Colonic mucosa (tissue), 4 donors: ENCODE data around the gene SLC38A8. TPM values are rescaled to one million over a fixed set of nuclear protein-coding genes. Genes with fewer than 3 reads are reported as not detected.

Source experiments
- DNase-seq: peaks from one replicate; pipeline ENCODE4 v3.0.0-alpha.2; 2020
- H3K27ac ChIP-seq: fragments of 200-600 bp; one replicate; pipeline ENCODE4 v1.8.0; 2021
- H3K27me3 ChIP-seq: fragments of 200-600 bp; one replicate; pipeline ENCODE4 v1.8.0; 2021
- H3K36me3 ChIP-seq: fragments of 200-600 bp; one replicate; pipeline ENCODE4 v1.8.0; 2021
- H3K4me1 ChIP-seq: fragments of 200-600 bp; one replicate; pipeline ENCODE4 v1.8.0; 2021; ENCODE audit warnings: mild to moderate bottlenecking
- H3K4me3 ChIP-seq: fragments of 200-600 bp; one replicate; pipeline ENCODE4 v1.8.0; 2021
- H3K9ac ChIP-seq, 2 donors: one replicate each; pipeline ENCODE4 v1.7.0; 2013; ENCODE audit warnings: control low read depth in 2 of 2, low read depth in 2 of 2, low read length in 2 of 2
- H3K9me3 ChIP-seq: fragments of 200-600 bp; one replicate; pipeline ENCODE4 v1.8.0; 2021
- intact Hi-C: fragments of 100-400 bp; cut with DNase I; formaldehyde crosslinking; loops from one replicate; pipeline ENCODE4 v1.14.1; 2022
- total RNA-seq, 2 donors: library from RNA; stranded (reverse); fragmentation: NEBNext Ultra II Directional in 1 of 2; extraction: Animal tissue kit (Norgen Biotek cat#: 25700) in 1 of 2; gene quantifications; one replicate each; pipeline ENCODE4 v1.2.1, GENCODE V29; 2021
- TF ChIP-seq, protein P1 (sequence below): fragments of 200-600 bp; IDR thresholded peaks from one replicate; pipeline ENCODE4 v1.8.0; 2022; ENCODE audit warnings: antibody characterized with exemption, mild to moderate bottlenecking
- donor health status: healthy.
- donor health status: DM: no; HTN: no; CAD: no.
- donor health status: DM: no; HTN: no; CAD: no.

The SLC38A8 gene
- total RNA-seq, 2 donors from 2014 or later = not detected

DNA sequence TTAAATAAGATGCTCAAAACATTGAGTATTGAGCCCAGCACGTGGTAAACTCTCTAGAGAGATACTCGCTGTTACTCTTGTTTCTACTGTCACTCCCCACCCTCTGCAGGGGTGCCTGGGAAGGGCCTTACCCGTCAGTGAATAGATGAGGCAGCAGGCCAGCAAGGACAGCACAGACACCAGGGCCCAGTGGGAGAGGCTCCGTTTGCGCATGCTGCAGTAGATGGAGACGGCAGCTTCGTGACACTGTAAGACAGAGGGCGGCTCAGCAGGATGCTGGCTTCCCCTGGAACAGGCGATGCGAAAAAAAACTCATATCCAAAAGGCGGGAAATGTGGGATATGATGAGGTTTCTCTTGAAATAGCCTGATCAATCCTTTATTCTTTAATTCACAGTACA is 20.0 kb downstream of the SLC38A8 start:
- H3K27ac ChIP-seq = no peak overlapping the region
- H3K27me3 ChIP-seq = no peaks in the 10 kb centered on the region
- no peak overlapping the region for H3K9ac ChIP-seq
- H3K4me1 ChIP-seq = no peaks in the 10 kb centered on the region
- no peak for DNase-seq
- TF ChIP-seq, protein P1, sequence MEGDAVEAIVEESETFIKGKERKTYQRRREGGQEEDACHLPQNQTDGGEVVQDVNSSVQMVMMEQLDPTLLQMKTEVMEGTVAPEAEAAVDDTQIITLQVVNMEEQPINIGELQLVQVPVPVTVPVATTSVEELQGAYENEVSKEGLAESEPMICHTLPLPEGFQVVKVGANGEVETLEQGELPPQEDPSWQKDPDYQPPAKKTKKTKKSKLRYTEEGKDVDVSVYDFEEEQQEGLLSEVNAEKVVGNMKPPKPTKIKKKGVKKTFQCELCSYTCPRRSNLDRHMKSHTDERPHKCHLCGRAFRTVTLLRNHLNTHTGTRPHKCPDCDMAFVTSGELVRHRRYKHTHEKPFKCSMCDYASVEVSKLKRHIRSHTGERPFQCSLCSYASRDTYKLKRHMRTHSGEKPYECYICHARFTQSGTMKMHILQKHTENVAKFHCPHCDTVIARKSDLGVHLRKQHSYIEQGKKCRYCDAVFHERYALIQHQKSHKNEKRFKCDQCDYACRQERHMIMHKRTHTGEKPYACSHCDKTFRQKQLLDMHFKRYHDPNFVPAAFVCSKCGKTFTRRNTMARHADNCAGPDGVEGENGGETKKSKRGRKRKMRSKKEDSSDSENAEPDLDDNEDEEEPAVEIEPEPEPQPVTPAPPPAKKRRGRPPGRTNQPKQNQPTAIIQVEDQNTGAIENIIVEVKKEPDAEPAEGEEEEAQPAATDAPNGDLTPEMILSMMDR = no peak
- intact Hi-C loops = no loop called here
- H3K36me3 ChIP-seq = no peaks in the 10 kb centered on the region
- H3K4me3 ChIP-seq = no peak overlapping the region
- H3K9me3 ChIP-seq = no peaks in the 10 kb centered on the region

DNA sequence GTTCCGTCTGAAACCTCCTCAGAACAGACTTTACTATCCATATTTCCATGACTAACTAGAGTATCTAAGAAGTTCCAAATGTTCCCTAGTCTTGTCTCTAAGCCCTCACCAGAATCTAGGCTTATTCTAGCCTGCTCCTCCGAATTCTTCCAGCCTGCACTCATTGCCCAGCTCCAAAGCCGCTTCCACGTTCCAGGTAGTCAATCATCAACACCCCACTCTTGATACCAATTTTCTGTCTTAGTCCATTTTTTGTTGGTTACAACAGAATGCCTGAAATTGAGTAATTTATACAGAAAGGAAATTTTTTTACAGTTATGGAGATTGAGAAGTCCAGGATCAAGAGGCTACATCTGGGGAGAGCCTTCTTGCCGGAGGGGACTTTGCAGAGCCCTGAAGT is 21.1 kb downstream of the SLC38A8 start:
- H3K4me1 ChIP-seq = no peaks in the 10 kb centered on the region
- no peaks in the 10 kb centered on the region for H3K9me3 ChIP-seq
- intact Hi-C loops = no loop called here
- H3K27me3 ChIP-seq = no peaks in the 10 kb centered on the region
- DNase-seq = no peak
- H3K36me3 ChIP-seq = no peaks in the 10 kb centered on the region
- H3K27ac ChIP-seq = no peak overlapping the region
- H3K9ac ChIP-seq = no peak overlapping the region
- TF ChIP-seq, protein P1 = no peak
- H3K4me3 ChIP-seq = no peak overlapping the region

DNA sequence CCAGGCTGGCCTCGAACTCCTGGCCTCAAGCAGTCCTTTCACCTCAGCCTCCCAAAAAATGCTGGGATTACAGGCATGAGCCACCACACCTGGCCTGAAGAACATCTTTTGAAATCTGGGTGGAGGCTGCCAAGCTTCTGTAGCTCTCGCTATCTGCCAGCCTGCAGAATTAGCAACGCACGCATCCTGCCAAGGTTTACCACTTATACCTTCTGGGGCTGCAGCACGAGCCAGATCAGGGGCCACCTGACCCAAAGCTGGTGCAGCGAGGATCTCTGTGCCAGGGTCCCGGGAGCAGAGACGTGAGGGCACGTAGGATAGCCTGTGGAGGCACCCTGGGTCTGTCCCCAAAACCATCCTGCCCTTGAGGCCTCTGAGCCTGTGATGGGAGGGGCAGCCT is 22.2 kb downstream of the SLC38A8 start:
- H3K4me3 ChIP-seq = no peak overlapping the region
- no peak for DNase-seq
- H3K4me1 ChIP-seq = no peaks in the 10 kb centered on the region
- H3K27me3 ChIP-seq = no peaks in the 10 kb centered on the region
- H3K9me3 ChIP-seq = no peaks in the 10 kb centered on the region
- no peak overlapping the region for H3K27ac ChIP-seq
- H3K9ac ChIP-seq = no peak overlapping the region
- intact Hi-C loops = no loop called here
- H3K36me3 ChIP-seq = no peaks in the 10 kb centered on the region
- TF ChIP-seq, protein P1 = no peak

DNA sequence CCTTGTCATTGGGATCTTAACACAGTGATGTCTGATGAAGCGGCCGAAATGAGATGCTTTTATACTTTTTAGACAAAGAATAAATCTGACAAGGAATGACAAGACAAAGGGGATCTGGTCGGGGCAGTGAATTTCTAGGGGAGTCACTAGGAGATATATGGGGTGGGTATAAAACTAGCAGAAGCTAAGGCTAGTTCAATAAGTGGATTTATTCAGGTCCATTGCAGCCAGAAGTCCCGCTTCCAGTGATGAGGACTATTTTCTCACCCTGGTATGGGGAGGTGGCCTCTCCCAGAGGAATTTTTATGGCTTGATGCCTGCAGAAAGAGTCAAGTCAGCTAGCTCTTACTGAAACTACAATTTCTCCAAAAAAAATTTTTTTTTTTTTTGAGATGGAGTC is 23.9 kb downstream of the SLC38A8 start:
- H3K4me1 ChIP-seq = no peaks in the 10 kb centered on the region
- no peak overlapping the region for H3K4me3 ChIP-seq
- intact Hi-C loops = no loop called here
- H3K36me3 ChIP-seq = no peaks in the 10 kb centered on the region
- no peak overlapping the region for H3K9ac ChIP-seq
- no peak overlapping the region for H3K27ac ChIP-seq
- no peak for DNase-seq
- TF ChIP-seq, protein P1 = no peak
- H3K27me3 ChIP-seq = no peaks in the 10 kb centered on the region
- no peaks in the 10 kb centered on the region for H3K9me3 ChIP-seq

DNA sequence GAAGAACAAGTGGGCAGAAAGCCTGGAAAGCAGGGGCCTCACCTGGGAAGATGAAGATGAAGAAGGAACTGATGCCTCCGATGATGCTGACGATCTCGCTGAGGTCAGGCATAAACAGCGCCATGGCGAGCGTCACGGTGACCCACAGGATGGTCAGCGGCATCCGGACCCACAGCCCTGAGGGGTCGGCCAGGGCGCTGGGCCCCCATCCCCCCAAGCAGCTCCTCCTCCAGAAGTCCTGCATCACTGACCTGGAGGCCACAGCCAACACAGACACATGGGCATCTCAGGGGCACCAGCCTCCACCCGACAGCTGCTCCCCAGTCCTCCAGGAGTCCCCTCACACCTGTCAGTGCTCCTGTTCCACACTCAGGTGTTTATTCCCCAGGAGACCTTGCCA is 26.1 kb downstream of the SLC38A8 start:
- no peaks in the 10 kb centered on the region for H3K36me3 ChIP-seq
- no peak overlapping the region for H3K27ac ChIP-seq
- intact Hi-C loops = no loop called here
- H3K27me3 ChIP-seq = no peaks in the 10 kb centered on the region
- no peak for DNase-seq
- H3K4me3 ChIP-seq = no peak overlapping the region
- H3K9me3 ChIP-seq = no peaks in the 10 kb centered on the region
- TF ChIP-seq, protein P1 = no peak
- no peaks in the 10 kb centered on the region for H3K4me1 ChIP-seq
- no peak overlapping the region for H3K9ac ChIP-seq

DNA sequence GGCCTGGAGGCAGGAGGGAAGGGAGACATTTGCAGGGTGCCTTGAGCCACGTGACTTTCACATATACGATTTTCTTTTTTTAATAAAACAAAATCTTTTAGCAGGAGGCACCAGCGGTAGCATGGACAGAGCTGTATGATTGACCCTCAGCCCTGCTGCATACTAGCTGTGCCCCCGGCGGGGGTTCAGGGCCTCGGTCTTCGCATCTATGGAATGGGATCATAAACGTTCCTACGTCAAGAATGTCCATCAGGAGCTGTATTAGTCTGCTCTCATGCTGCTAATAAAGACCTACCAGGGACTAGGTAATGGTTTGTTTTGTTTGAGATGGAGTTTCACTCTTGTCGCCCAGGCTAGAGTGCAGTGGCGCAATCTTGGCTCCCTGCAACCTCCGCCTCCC is 27.2 kb downstream of the SLC38A8 start:
- Histone ChIP-seq H3K27ac (no peak overlapping the region), H3K9me3 (no peaks in the 10 kb centered on the region), H3K27me3 (no peaks in the 10 kb centered on the region), H3K4me3 (no peak overlapping the region), H3K9ac (no peak overlapping the region), H3K36me3 (no peaks in the 10 kb centered on the region), H3K4me1 (no peaks in the 10 kb centered on the region)
- TF ChIP-seq, protein P1 = no peak
- intact Hi-C loops = no loop called here
- no peak for DNase-seq
